ENCODE results near the gene MPZL2. TPM values are rescaled to one million over a fixed set of nuclear protein-coding genes. Genes with fewer than 3 reads are reported as not detected.

MPZL2 gene
- total RNA-seq, 4 donors from 2014 or later = 6.6 to 31.6 (median 13.9) TPM

- DNase-seq (ENCODE audit: extremely low spot score) = no peak
- Histone ChIP-seq H3K27ac (replicated peaks in 1 of 4) (no peak overlapping the region), H3K36me3 (no peaks in the 10 kb centered on the region), H3K4me3 (no peak overlapping the region), H3K4me1 (no peaks in the 10 kb centered on the region), H3K9me3 (no peaks in the 10 kb centered on the region), H3K27me3 (peaks cover 0 to 14% (median 0%) of the 10 kb centered on the region in 4 donors)
- intact Hi-C loops (cut with DNase I) = no loop called here
- 64% methylated on average over 7 of the region's 7 CpGs for WGBS
- TF ChIP-seq POLR2A (IDR thresholded peaks at IDR 0.05; ENCODE audit: low read depth) (no peak), CTCF (IDR thresholded peaks at IDR 0.05) (no peak)
These were observed 37.8 kb downstream of the MPZL2 start for GRCh38 chr11:118226296-118226695.

- Histone ChIP-seq H3K4me3 (peak within 1 kb of the TSS in 3 of 4 donors; percentile 12 to 13 (median 12)), H3K4me1 (no peaks in the 10 kb centered on the region), H3K9me3 (no peaks in the 10 kb centered on the region), H3K27ac (replicated peaks in 1 of 4) (no peak within 1 kb of the TSS), H3K27me3 (peaks cover 0 to 27% (median 0%) of the 10 kb centered on the region in 4 donors), H3K36me3 (no peaks in the 10 kb centered on the region)
- no peak for TF ChIP-seq POLR2AphosphoS5 (IDR thresholded peaks at IDR 0.05)
- no peak for TF ChIP-seq POLR2A (IDR thresholded peaks at IDR 0.05; ENCODE audit: low read depth)
- no peak for TF ChIP-seq CTCF (IDR thresholded peaks at IDR 0.05)
- TF ChIP-seq EP300 (IDR thresholded peaks at IDR 0.05) = no peak
- no peak for DNase-seq (ENCODE audit: extremely low spot score)
- WGBS = 73% methylated on average over 6 of the region's 6 CpGs
- intact Hi-C loops (cut with DNase I) = no loop called here
These were observed 39.4 kb downstream of the MPZL2 start, which contains the start of gene JAML for GRCh38 chr11:118224511-118225188. Gene JAML (minus strand): TSS chr11:118225011. CDS start chr11:118214866, 10,145 bp downstream.

- Histone ChIP-seq H3K4me1 (no peaks in the 10 kb centered on the region), H3K9me3 (no peaks in the 10 kb centered on the region), H3K27ac (replicated peaks in 1 of 4) (no peak overlapping the region), H3K4me3 (peak overlapping the region in 3 of 4 donors; percentile 12 to 13 (median 12)), H3K36me3 (no peaks in the 10 kb centered on the region), H3K27me3 (peaks cover 0 to 31% (median 0%) of the 10 kb centered on the region in 4 donors)
- TF ChIP-seq EP300 (IDR thresholded peaks at IDR 0.05) (no peak), POLR2AphosphoS5 (IDR thresholded peaks at IDR 0.05) (no peak), CTCF (IDR thresholded peaks at IDR 0.05) (no peak), POLR2A (IDR thresholded peaks at IDR 0.05; ENCODE audit: low read depth) (no peak)
- intact Hi-C loops (cut with DNase I) = no loop called here
- 84% methylated on average over 6 of the region's 6 CpGs for WGBS
- no peak for DNase-seq (ENCODE audit: extremely low spot score)
These were observed 40.1 kb downstream of the MPZL2 start for GRCh38 chr11:118223992-118224391.

GRCh38 chr11:118223570-118223969, 40.5 kb downstream of the MPZL2 start:
- no peaks in the 10 kb centered on the region for H3K9me3 ChIP-seq
- H3K27ac ChIP-seq (replicated peaks in 1 of 4) = no peak overlapping the region
- H3K27me3 ChIP-seq = peaks cover 0 to 31% (median 0%) of the 10 kb centered on the region in 4 donors
- no peaks in the 10 kb centered on the region for H3K4me1 ChIP-seq
- H3K4me3 ChIP-seq = peak overlapping the region in 2 of 4 donors; percentile 12
- WGBS = 66% methylated on average over 2 of the region's 2 CpGs
- no peak for DNase-seq (ENCODE audit: extremely low spot score)
- TF ChIP-seq POLR2A (IDR thresholded peaks at IDR 0.05; ENCODE audit: low read depth) = no peak
- no peak for TF ChIP-seq CTCF (IDR thresholded peaks at IDR 0.05)
- intact Hi-C loops (cut with DNase I) = no loop called here
- no peaks in the 10 kb centered on the region for H3K36me3 ChIP-seq

- intact Hi-C loops (cut with DNase I) = no loop called here
- TF ChIP-seq POLR2AphosphoS5 (IDR thresholded peaks at IDR 0.05) (no peak), CTCF (IDR thresholded peaks at IDR 0.05) (no peak), EP300 (IDR thresholded peaks at IDR 0.05) (no peak), POLR2A (IDR thresholded peaks at IDR 0.05; ENCODE audit: low read depth) (no peak)
- DNase-seq (ENCODE audit: extremely low spot score) = no peak
- WGBS = 58% methylated on average over 4 of the region's 4 CpGs
- no peaks in the 10 kb centered on the region for H3K4me1 ChIP-seq
- H3K4me3 ChIP-seq = no peak overlapping the region
- no peak overlapping the region for H3K27ac ChIP-seq (replicated peaks in 1 of 4)
- no peaks in the 10 kb centered on the region for H3K9me3 ChIP-seq
- no peaks in the 10 kb centered on the region for H3K36me3 ChIP-seq
- H3K27me3 ChIP-seq = peaks cover 0 to 39% (median 0%) of the 10 kb centered on the region in 4 donors
These were observed 41.7 kb downstream of the MPZL2 start for GRCh38 chr11:118222437-118222836.
